HepG2 (cell line): Measurements from ENCODE around the gene NXN. TPM values are rescaled to one million over a fixed set of nuclear protein-coding genes. Genes with fewer than 3 reads are reported as not detected.

Source experiments
- E2F5 ChIP-seq: sonication (generic); formaldehyde crosslinking; conservative IDR thresholded peaks from 2 replicates; pipeline ENCODE4 v1.4.0; 2020; ENCODE audit warnings: missing genetic modification reagents
- FOXA1 ChIP-seq, 2 experiments: fragments of 450-650 bp in 1 of 2; sonication (generic) in 1 of 2; formaldehyde crosslinking in 1 of 2; IDR thresholded peaks; 2 replicates each; pipeline versions ENCODE4 v1.4.0 to v1.6.1; 2016 to 2020; ENCODE audit warnings: missing genetic modification reagents in 1 of 2
- FOXA3 ChIP-seq: IDR thresholded peaks from 2 replicates; pipeline ENCODE4 v1.6.1; 2016; ENCODE audit warnings: missing genetic modification reagents, missing compliant biosample characterization
- HES4 ChIP-seq: sonication (generic); formaldehyde crosslinking; IDR thresholded peaks from 2 replicates; pipeline ENCODE4 v1.9.0; 2021; ENCODE audit warnings: mild to moderate bottlenecking, missing genetic modification reagents, borderline replicate concordance
- LCORL ChIP-seq, 2 experiments: fragments of 450-650 bp in 1 of 2; sonication (generic) in 1 of 2; formaldehyde crosslinking in 1 of 2; IDR thresholded peaks; 2 replicates each; pipeline versions ENCODE4 v1.5.0 to v1.6.1; 2017 to 2020; ENCODE audit warnings: antibody characterized with exemption in 1 of 2, missing genetic modification reagents in 1 of 2
- MBNL3 ChIP-seq: fragments of 250-450 bp; sonication (Bioruptor Pico); conservative IDR thresholded peaks from 2 replicates; pipeline ENCODE4 v1.8.0; 2022; ENCODE audit warnings: mild to moderate bottlenecking, inconsistent platforms
- MXD3 ChIP-seq: IDR thresholded peaks from 2 replicates; pipeline ENCODE4 v1.6.1; 2016; ENCODE audit warnings: mild to moderate bottlenecking, missing biosample characterization, missing genetic modification reagents
- MYNN ChIP-seq: sonication (generic); formaldehyde crosslinking; IDR thresholded peaks from 2 replicates; pipeline ENCODE4 v1.4.0; 2020; ENCODE audit warnings: mild to moderate bottlenecking, low read depth, missing genetic modification reagents
- NCOA2 ChIP-seq: sonication (generic); formaldehyde crosslinking; IDR thresholded peaks from 2 replicates; pipeline ENCODE4 v1.8.0; 2022; ENCODE audit warnings: inconsistent platforms
- PHF8 ChIP-seq: sonication (generic); formaldehyde crosslinking; IDR thresholded peaks from 2 replicates; pipeline ENCODE4 v1.5.0; 2020; ENCODE audit warnings: missing genetic modification reagents
- POLR2AphosphoS5 ChIP-seq: IDR thresholded peaks from 2 replicates; pipeline ENCODE4 v1.6.1; 2012; ENCODE audit warnings: low read depth, low read length
- TBL1XR1 ChIP-seq: fragments of 150-350 bp; IDR thresholded peaks from 2 replicates; pipeline ENCODE4 v1.6.1; 2014; ENCODE audit warnings: borderline replicate concordance, low read length; ENCODE audit not compliant: partially characterized antibody
- TMF1 ChIP-seq: sonication (generic); formaldehyde crosslinking; IDR thresholded peaks from 2 replicates; pipeline ENCODE4 v1.8.1; 2022; ENCODE audit warnings: low read depth, missing genetic modification reagents
- ZFP36L1 ChIP-seq: sonication (generic); formaldehyde crosslinking; IDR thresholded peaks from 2 replicates; pipeline ENCODE4 v1.8.0; 2022; ENCODE audit warnings: mild to moderate bottlenecking, missing genetic modification reagents, moderate library complexity
- ZHX2 ChIP-seq, 2 experiments: sonication (generic) in 1 of 2; formaldehyde crosslinking in 1 of 2; IDR thresholded peaks; 2 replicates each; pipeline versions ENCODE4 v1.6.1 to v1.9.0; 2014 to 2022; ENCODE audit warnings: antibody characterized with exemption in 1 of 2, borderline replicate concordance in 1 of 2, inconsistent platforms in 1 of 2, low read depth in 1 of 2, missing genetic modification reagents in 1 of 2
- ZNF512B ChIP-seq: sonication (generic); formaldehyde crosslinking; IDR thresholded peaks from 2 replicates; pipeline ENCODE4 v1.5.1; 2020; ENCODE audit warnings: missing genetic modification reagents, mild to moderate bottlenecking, borderline replicate concordance
- ZNF549 ChIP-seq: sonication (generic); formaldehyde crosslinking; IDR thresholded peaks from 2 replicates; pipeline ENCODE4 v1.5.0; 2020; ENCODE audit warnings: missing genetic modification reagents
- ZNF672 ChIP-seq: sonication (generic); formaldehyde crosslinking; IDR thresholded peaks from 2 replicates; pipeline ENCODE4 v1.8.1; 2022; ENCODE audit warnings: missing genetic modification reagents
- ZNF7 ChIP-seq: IDR thresholded peaks from 2 replicates; pipeline ENCODE4 v1.6.1; 2016; ENCODE audit warnings: missing biosample characterization, missing genetic modification reagents
- ZNF891 ChIP-seq: sonication (generic); formaldehyde crosslinking; IDR thresholded peaks from 2 replicates; pipeline ENCODE4 v1.5.0; 2020; ENCODE audit warnings: mild to moderate bottlenecking, missing genetic modification reagents
- polyA plus RNA-seq, 8 experiments: library from polyadenylated mRNA; depleted of rRNA in 3 of 8; stranded (reverse) in 7 of 8; unstranded in 1 of 8; fragments of >200 nt; fragmentation: Illumina TruSeq in 4 of 8; extraction: Trizol in 4 of 8; gene quantifications; 2 replicates each; pipeline versions ENCODE4 v1.2.1 to v1.2.3, GENCODE V29; 2011 to 2016; ENCODE audit warnings: low read depth in 4 of 8, missing spikeins in 1 of 8, mixed read lengths in 1 of 8; ENCODE audit not compliant: insufficient read depth in 1 of 8
- total RNA-seq, 5 experiments: library from RNA; depleted of rRNA; stranded (reverse); fragments of >200 nt; fragmentation: Illumina TruSeq; extraction: Trizol; gene quantifications; 2 replicates each; pipeline ENCODE4 v1.2.3, GENCODE V29; 2016; ENCODE audit warnings: low read depth in 1 of 5

Gene NXN
- total and polyA plus RNA-seq, 2 of the 13 experiments (the other 11 are each of a cell fraction or from before 2014, with no cell fraction given), result 22.2 to 24.3 TPM

- TF ChIP-seq ZNF891 (CRISPR knock-in tag) (peak; percentile 54; the same call in 1 of the 2 replicates), MBNL3 (CRISPR knock-in tag) (no peak), ZHX2 (IDR thresholded peaks at IDR 0.05; ENCODE audit: low read depth) (no peak), ZHX2 (CRISPR knock-in tag; IDR thresholded peaks at IDR 0.05; ENCODE audit: borderline replicate concordance) (no peak), POLR2AphosphoS5 (peak; percentile 62), HES4 (CRISPR knock-in tag) (no peak), ZFP36L1 (CRISPR knock-in tag) (no peak; the same call in 1 of the 2 replicates), LCORL (IDR thresholded peaks at IDR 0.05) (no peak), LCORL (CRISPR knock-in tag; IDR thresholded peaks at IDR 0.05) (peak; percentile 73), E2F5 (CRISPR knock-in tag) (peak; percentile 88), FOXA3 (CRISPR knock-in tag) (0 out of 2 replicates have a peak, but pooled peaks have one; percentile 7), TBL1XR1 (no peak), NCOA2 (CRISPR knock-in tag) (no peak; the same call in 1 of the 2 replicates), TMF1 (peak; percentile 90), FOXA1 (IDR thresholded peaks at IDR 0.05) (no peak), FOXA1 (CRISPR knock-in tag; IDR thresholded peaks at IDR 0.05) (no peak), PHF8 (CRISPR knock-in tag) (peak; percentile 77), MXD3 (peak; percentile 52; the same call in 1 of the 2 replicates), ZNF7 (CRISPR knock-in tag) (no peak), ZNF672 (CRISPR knock-in tag) (no peak), ZNF549 (CRISPR knock-in tag) (no peak), MYNN (CRISPR knock-in tag) (no peak; the same call in 1 of the 2 replicates), ZNF512B (CRISPR knock-in tag) (no peak)
These were observed 227.5 kb downstream of the NXN start, which contains the start of gene GEMIN4 (continued) for GRCh38 chr17:752002-752619.
